K562 (cell line): ENCODE measurements around the gene COX6B2. TPM values are rescaled to one million over a fixed set of nuclear protein-coding genes. Genes with fewer than 3 reads are reported as not detected.

Experiments used
- FOXK2 ChIP-seq, 2 experiments: fragments of 450-650 bp; IDR thresholded peaks in 1 of 2; conservative IDR thresholded peaks in 1 of 2; 2 replicates each; pipeline ENCODE4 v1.6.1; 2016; ENCODE audit warnings: low read depth in 2 of 2, mild to moderate bottlenecking in 1 of 2
- KAT7 ChIP-seq: sonication (generic); formaldehyde crosslinking; IDR thresholded peaks from 2 replicates; pipeline ENCODE4 v1.8.0; 2022; ENCODE audit warnings: missing genetic modification reagents, mild to moderate bottlenecking, borderline replicate concordance
- polyA plus RNA-seq, 8 experiments: library from polyadenylated mRNA; depleted of rRNA in 4 of 8; stranded (reverse) in 5 of 8; unstranded in 3 of 8; fragments of >200 nt; fragmentation: Nextera tagmentation in 2 of 8; fragmentation: Illumina TruSeq in 1 of 8; extraction: Ambion mirVana in 2 of 8; extraction: Trizol in 1 of 8; gene quantifications; 2 replicates each; pipeline versions ENCODE4 v1.2.1 to v1.2.3, GENCODE V29; 2011 to 2014; ENCODE audit warnings: inconsistent platforms in 1 of 8, missing spikeins in 1 of 8
- total RNA-seq, 7 experiments: library from RNA; depleted of rRNA in 6 of 7; stranded (reverse); fragments of >200 nt in 6 of 7; fragmentation: Illumina TruSeq in 2 of 7; extraction: Trizol in 2 of 7; gene quantifications; 2 replicates each; pipeline versions ENCODE4 v1.2.1 to v1.2.3, GENCODE V29; 2011 to 2021; ENCODE audit warnings: low replicate concordance in 1 of 7
- TF ChIP-seq, protein P1 (sequence below): fragments of 200-600 bp; sonication (generic); IDR thresholded peaks from one replicate; pipeline ENCODE4 v1.6.1; 2012; ENCODE audit warnings: mild to moderate bottlenecking, low read depth, low read length, inconsistent platforms
- TF ChIP-seq, protein P2 (sequence below): sonication (generic); formaldehyde crosslinking; IDR thresholded peaks from 2 replicates; pipeline ENCODE4 v1.8.1; 2023; ENCODE audit warnings: mild to moderate bottlenecking, missing genetic modification reagents, moderate library complexity
- TF ChIP-seq, protein P3 (sequence below), 2 experiments: fragments of 200-800 bp in 1 of 2; sonication (Bioruptor generic) in 1 of 2; sonication (generic) in 1 of 2; formaldehyde crosslinking in 1 of 2; IDR thresholded peaks in 1 of 2; conservative IDR thresholded peaks in 1 of 2; 2 replicates each; pipeline versions ENCODE4 v1.5.0 to v1.6.1; 2016 to 2020; ENCODE audit warnings: missing compliant biosample characterization in 1 of 2, missing genetic modification characterization in 1 of 2, missing genetic modification reagents in 1 of 2
- TF ChIP-seq, protein P4 (sequence below), 2 experiments: IDR thresholded peaks; 2 replicates each; pipeline ENCODE4 v1.6.1; 2012; ENCODE audit warnings: improper control_type of control experiment in 2 of 2, low read depth in 2 of 2, low read length in 2 of 2, borderline replicate concordance in 1 of 2

Gene COX6B2
- total and polyA plus RNA-seq, 9 of the 15 experiments (the other 6 are each of a cell fraction or from before 2014, with no cell fraction given), result 0.40 to 2.5 (median 0.83) TPM

DNA sequence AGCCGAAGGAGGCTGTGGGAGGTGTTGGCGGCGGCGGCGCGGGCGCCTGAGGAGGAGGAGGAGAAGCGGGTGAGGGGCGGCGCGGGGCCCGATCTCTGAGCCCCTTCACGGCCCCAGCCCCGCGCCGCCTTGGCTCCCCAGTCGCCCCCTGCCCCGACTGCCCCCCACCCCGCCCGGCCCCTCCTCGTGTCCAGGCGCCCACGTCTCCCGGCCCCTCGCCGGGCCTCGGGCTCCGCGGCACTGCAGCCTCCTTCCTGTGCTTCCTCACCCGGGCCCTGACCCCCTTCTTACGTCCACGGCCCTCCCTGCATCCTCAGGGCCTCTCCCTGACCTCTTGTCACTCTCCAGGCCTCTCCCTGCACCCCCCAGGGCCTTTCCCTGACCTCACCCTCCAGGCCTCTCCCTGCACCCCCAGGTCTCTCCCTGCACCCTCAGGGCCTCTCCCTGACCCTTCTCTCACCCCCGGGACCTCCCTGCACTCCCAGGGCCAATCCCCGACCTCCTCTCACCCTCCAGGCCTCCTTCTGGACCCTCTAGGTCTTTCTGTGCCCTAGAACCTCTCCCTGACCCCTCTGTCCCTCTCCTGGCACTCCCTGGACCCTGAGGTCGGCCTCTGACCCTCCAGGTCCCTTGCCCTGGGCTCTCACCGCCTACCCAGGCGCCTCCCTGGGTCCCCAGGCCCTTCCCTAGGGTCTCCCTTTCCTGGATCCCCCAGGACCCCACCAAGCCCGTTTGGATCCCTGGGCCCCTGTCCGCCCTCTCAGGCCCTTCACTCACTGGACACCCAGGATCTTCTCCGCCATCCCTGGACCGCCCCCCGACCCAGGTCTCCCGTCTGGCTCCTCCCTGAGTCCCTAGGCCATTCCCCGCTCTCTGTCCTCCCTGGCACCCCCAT, 14.4 kb downstream of the COX6B2 start (continued):
- TF ChIP-seq, protein P1, sequence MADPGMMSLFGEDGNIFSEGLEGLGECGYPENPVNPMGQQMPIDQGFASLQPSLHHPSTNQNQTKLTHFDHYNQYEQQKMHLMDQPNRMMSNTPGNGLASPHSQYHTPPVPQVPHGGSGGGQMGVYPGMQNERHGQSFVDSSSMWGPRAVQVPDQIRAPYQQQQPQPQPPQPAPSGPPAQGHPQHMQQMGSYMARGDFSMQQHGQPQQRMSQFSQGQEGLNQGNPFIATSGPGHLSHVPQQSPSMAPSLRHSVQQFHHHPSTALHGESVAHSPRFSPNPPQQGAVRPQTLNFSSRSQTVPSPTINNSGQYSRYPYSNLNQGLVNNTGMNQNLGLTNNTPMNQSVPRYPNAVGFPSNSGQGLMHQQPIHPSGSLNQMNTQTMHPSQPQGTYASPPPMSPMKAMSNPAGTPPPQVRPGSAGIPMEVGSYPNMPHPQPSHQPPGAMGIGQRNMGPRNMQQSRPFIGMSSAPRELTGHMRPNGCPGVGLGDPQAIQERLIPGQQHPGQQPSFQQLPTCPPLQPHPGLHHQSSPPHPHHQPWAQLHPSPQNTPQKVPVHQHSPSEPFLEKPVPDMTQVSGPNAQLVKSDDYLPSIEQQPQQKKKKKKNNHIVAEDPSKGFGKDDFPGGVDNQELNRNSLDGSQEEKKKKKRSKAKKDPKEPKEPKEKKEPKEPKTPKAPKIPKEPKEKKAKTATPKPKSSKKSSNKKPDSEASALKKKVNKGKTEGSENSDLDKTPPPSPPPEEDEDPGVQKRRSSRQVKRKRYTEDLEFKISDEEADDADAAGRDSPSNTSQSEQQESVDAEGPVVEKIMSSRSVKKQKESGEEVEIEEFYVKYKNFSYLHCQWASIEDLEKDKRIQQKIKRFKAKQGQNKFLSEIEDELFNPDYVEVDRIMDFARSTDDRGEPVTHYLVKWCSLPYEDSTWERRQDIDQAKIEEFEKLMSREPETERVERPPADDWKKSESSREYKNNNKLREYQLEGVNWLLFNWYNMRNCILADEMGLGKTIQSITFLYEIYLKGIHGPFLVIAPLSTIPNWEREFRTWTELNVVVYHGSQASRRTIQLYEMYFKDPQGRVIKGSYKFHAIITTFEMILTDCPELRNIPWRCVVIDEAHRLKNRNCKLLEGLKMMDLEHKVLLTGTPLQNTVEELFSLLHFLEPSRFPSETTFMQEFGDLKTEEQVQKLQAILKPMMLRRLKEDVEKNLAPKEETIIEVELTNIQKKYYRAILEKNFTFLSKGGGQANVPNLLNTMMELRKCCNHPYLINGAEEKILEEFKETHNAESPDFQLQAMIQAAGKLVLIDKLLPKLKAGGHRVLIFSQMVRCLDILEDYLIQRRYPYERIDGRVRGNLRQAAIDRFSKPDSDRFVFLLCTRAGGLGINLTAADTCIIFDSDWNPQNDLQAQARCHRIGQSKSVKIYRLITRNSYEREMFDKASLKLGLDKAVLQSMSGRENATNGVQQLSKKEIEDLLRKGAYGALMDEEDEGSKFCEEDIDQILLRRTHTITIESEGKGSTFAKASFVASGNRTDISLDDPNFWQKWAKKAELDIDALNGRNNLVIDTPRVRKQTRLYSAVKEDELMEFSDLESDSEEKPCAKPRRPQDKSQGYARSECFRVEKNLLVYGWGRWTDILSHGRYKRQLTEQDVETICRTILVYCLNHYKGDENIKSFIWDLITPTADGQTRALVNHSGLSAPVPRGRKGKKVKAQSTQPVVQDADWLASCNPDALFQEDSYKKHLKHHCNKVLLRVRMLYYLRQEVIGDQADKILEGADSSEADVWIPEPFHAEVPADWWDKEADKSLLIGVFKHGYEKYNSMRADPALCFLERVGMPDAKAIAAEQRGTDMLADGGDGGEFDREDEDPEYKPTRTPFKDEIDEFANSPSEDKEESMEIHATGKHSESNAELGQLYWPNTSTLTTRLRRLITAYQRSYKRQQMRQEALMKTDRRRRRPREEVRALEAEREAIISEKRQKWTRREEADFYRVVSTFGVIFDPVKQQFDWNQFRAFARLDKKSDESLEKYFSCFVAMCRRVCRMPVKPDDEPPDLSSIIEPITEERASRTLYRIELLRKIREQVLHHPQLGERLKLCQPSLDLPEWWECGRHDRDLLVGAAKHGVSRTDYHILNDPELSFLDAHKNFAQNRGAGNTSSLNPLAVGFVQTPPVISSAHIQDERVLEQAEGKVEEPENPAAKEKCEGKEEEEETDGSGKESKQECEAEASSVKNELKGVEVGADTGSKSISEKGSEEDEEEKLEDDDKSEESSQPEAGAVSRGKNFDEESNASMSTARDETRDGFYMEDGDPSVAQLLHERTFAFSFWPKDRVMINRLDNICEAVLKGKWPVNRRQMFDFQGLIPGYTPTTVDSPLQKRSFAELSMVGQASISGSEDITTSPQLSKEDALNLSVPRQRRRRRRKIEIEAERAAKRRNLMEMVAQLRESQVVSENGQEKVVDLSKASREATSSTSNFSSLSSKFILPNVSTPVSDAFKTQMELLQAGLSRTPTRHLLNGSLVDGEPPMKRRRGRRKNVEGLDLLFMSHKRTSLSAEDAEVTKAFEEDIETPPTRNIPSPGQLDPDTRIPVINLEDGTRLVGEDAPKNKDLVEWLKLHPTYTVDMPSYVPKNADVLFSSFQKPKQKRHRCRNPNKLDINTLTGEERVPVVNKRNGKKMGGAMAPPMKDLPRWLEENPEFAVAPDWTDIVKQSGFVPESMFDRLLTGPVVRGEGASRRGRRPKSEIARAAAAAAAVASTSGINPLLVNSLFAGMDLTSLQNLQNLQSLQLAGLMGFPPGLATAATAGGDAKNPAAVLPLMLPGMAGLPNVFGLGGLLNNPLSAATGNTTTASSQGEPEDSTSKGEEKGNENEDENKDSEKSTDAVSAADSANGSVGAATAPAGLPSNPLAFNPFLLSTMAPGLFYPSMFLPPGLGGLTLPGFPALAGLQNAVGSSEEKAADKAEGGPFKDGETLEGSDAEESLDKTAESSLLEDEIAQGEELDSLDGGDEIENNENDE, result no peak
- TF ChIP-seq, protein P2, sequence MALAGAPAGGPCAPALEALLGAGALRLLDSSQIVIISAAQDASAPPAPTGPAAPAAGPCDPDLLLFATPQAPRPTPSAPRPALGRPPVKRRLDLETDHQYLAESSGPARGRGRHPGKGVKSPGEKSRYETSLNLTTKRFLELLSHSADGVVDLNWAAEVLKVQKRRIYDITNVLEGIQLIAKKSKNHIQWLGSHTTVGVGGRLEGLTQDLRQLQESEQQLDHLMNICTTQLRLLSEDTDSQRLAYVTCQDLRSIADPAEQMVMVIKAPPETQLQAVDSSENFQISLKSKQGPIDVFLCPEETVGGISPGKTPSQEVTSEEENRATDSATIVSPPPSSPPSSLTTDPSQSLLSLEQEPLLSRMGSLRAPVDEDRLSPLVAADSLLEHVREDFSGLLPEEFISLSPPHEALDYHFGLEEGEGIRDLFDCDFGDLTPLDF (CRISPR knock-in tag), result no peak
- TF ChIP-seq, protein P3, sequence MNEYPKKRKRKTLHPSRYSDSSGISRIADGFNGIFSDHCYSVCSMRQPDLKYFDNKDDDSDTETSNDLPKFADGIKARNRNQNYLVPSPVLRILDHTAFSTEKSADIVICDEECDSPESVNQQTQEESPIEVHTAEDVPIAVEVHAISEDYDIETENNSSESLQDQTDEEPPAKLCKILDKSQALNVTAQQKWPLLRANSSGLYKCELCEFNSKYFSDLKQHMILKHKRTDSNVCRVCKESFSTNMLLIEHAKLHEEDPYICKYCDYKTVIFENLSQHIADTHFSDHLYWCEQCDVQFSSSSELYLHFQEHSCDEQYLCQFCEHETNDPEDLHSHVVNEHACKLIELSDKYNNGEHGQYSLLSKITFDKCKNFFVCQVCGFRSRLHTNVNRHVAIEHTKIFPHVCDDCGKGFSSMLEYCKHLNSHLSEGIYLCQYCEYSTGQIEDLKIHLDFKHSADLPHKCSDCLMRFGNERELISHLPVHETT (CRISPR knock-in tag; conservative IDR thresholded peaks at IDR 0.05 in 1 of 2, IDR thresholded peaks at IDR 0.05 in 1 of 2), result no peak
- TF ChIP-seq FOXK2 (conservative IDR thresholded peaks at IDR 0.05 in 1 of 2, IDR thresholded peaks at IDR 0.05 in 1 of 2; ENCODE audit: low read depth in 2 of 2) (no peak), KAT7 (peak; percentile 83; the same call in 1 of the 2 replicates)
- TF ChIP-seq, protein P4, sequence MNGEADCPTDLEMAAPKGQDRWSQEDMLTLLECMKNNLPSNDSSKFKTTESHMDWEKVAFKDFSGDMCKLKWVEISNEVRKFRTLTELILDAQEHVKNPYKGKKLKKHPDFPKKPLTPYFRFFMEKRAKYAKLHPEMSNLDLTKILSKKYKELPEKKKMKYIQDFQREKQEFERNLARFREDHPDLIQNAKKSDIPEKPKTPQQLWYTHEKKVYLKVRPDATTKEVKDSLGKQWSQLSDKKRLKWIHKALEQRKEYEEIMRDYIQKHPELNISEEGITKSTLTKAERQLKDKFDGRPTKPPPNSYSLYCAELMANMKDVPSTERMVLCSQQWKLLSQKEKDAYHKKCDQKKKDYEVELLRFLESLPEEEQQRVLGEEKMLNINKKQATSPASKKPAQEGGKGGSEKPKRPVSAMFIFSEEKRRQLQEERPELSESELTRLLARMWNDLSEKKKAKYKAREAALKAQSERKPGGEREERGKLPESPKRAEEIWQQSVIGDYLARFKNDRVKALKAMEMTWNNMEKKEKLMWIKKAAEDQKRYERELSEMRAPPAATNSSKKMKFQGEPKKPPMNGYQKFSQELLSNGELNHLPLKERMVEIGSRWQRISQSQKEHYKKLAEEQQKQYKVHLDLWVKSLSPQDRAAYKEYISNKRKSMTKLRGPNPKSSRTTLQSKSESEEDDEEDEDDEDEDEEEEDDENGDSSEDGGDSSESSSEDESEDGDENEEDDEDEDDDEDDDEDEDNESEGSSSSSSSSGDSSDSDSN (IDR thresholded peaks at IDR 0.05; ENCODE audit: borderline replicate concordance in 1 of 2, low read depth in 2 of 2, low read length in 2 of 2), result 0 out of 4 replicates have a peak, but pooled peaks of 1 of the 2 experiments have one; percentile 14
